WI38 (cell line): ENCODE results near the gene AP3D1.
A peak's percentile ranks its signal among the peaks of the same experiment; 100 is the strongest.

Experiments
- H3K4me3 ChIP-seq: 2 replicates; pipeline ENCODE4 v1.5.1; 2011; ENCODE audit warnings: low read depth, mild to moderate bottlenecking, control low read depth, low read length
- TF ChIP-seq, protein P1 (sequence below): IDR thresholded peaks from 2 replicates; pipeline ENCODE4 v1.5.1; 2012; ENCODE audit warnings: low read depth, mild to moderate bottlenecking, control low read depth, low read length

AP3D1 gene

DNA sequence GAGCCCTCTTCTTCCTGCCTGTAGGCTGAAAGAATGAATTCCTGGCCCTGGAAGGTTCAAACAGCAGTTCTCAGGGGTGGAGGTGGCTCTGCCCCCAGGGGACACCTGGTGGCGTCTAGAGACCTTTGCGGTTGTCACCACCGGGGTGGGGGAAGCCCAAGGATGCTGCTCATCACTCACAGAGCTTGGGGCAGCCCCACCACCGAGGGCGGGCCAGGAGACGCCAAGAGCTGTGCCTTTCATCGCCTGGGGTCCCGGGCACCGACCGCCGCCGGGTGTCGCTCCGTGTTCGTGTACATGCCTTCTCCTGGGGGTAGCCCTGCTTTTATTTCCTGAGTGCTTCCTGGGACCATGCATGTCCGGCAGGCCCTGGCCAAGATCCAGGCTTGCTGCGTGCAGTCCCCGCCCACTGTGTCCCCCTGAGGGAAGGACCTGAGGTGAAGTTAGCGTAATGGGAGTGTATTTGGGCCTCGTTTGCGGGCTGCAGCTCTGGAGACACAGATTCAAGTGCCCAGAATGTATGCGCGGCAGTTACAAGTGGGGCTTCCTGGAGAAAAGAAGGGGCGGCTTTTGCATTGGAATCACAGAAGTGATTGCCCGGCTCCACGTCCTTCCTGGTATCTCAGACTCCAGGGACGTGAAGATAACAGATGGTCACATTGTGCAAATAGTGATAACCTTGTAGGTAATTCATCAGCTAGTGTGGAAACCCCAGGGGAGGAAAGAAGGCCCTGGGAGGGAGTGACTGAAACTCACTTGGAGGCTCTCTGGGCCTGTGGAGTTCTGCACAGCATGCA is 20.2 kb upstream of the AP3D1 start:
- TF ChIP-seq, protein P1, sequence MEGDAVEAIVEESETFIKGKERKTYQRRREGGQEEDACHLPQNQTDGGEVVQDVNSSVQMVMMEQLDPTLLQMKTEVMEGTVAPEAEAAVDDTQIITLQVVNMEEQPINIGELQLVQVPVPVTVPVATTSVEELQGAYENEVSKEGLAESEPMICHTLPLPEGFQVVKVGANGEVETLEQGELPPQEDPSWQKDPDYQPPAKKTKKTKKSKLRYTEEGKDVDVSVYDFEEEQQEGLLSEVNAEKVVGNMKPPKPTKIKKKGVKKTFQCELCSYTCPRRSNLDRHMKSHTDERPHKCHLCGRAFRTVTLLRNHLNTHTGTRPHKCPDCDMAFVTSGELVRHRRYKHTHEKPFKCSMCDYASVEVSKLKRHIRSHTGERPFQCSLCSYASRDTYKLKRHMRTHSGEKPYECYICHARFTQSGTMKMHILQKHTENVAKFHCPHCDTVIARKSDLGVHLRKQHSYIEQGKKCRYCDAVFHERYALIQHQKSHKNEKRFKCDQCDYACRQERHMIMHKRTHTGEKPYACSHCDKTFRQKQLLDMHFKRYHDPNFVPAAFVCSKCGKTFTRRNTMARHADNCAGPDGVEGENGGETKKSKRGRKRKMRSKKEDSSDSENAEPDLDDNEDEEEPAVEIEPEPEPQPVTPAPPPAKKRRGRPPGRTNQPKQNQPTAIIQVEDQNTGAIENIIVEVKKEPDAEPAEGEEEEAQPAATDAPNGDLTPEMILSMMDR = no peak
- H3K4me3 ChIP-seq = no peak overlapping the region

DNA sequence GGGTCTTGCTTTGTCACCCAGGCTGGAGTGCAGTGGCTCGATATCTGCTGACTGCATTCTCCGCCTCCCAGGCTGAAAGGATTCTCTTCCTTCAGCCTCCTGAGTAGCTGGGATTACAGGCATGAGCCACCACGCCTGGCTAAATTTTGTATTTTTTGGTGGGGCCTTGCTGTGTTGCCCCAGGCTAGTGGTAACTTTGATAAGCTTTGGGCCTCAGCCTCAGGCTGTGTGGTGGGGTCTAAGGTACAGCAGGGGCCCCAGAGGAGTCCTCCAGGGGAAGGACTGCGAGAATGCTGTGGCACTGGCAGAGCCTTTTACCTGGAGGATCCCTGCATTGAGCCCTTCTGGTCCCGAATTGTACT is 19.6 kb upstream of the AP3D1 start:
- TF ChIP-seq, protein P1 = no peak
- H3K4me3 ChIP-seq = no peak overlapping the region

DNA sequence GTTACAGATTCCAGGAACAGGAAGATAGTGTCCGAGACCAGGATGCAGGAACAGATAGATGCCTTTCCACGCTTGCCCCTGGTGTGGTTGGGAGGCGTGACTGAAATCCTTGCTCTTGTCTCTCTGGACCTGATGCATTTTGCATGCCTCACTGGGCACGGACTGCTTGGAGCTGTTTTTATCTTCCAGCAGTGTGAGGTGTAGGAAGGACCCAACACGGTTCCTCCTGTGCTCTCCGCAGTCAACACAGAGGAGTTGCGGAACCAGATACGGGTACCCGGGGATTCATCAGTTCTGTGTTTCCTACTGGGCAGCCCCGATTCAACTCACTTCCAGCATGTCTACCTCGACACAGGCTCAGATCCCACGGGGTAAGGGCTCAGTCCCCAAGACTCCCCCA is 18.9 kb upstream of the AP3D1 start:
- H3K4me3 ChIP-seq = no peak overlapping the region
- TF ChIP-seq, protein P1 = no peak

DNA sequence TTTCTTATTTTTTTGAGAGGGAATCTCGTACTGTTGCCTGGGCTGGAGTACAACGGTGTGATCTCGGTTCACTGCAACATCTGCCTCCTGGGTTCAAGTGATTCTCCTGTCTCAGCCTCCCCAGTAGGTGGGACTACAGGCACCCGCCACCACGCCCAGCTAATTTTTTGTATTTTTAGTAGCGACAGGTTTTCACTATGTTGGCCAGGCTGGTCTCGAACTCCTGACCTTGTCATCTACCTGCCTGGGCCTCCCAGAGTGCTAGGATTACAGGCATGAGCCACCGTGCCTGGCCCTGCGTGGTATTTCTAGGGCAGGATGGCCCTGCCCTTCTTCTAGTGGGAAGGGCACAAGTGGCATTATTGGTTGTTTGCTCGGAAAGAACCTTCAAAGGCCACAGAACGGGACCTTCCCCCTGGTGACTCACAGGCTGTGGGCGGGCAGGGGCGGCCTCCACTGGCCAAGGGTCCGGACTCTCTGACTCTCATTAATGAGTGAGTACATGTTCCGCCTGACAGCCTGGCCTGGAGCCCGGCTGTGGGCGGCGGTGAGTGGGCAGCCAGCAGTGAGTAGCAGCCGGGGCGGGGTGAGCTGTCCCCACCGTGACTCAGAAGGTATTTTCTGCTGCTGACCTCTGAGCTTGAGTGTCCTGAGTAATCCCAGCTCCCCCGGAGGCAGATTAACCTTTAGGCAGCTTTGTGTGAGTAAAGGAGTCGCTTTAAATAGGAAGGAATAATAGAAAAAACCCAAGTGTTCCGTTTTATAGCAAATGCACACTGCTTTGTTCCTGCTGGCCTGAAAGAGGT is 17.5 kb upstream of the AP3D1 start:
- peak overlapping the region; percentile 30 for H3K4me3 ChIP-seq
- TF ChIP-seq, protein P1 = no peak

DNA sequence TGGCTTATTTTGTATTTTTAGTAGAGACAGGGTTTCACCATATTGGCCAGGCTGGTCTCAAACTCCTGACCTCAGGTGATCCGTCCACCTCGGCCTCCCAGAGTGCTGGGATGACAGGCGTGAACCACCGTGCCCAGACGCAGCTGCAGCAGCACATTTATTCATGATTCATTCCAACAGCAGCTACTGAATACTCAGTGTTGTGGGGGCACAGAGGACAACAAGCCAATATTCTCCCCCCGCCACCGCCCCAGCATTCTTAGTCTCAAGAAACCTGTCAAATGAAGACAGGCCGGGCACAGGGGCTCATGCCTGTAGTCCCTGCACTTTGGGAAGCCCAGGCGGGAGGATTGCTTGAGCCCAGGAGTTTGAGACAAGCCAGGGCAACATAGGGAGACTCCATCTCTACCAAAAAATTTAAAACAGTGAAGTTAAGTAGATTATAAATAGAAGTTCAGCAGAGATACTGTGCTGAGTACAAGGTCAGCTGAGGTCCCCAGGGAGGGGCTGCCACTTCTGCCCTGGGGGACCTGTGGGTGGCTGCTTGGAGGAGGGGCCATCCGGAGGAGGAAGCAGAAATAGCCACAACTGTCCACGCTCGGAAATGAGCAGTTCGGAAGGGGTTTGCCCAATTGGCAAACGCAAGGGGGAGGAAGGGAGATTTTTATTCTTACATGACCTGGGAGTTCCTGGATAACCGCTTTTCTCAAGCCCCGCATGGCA is 16.7 kb upstream of the AP3D1 start:
- TF ChIP-seq, protein P1 = no peak
- peak overlapping the region; percentile 3; the same call in 1 of the 2 replicates for H3K4me3 ChIP-seq

DNA sequence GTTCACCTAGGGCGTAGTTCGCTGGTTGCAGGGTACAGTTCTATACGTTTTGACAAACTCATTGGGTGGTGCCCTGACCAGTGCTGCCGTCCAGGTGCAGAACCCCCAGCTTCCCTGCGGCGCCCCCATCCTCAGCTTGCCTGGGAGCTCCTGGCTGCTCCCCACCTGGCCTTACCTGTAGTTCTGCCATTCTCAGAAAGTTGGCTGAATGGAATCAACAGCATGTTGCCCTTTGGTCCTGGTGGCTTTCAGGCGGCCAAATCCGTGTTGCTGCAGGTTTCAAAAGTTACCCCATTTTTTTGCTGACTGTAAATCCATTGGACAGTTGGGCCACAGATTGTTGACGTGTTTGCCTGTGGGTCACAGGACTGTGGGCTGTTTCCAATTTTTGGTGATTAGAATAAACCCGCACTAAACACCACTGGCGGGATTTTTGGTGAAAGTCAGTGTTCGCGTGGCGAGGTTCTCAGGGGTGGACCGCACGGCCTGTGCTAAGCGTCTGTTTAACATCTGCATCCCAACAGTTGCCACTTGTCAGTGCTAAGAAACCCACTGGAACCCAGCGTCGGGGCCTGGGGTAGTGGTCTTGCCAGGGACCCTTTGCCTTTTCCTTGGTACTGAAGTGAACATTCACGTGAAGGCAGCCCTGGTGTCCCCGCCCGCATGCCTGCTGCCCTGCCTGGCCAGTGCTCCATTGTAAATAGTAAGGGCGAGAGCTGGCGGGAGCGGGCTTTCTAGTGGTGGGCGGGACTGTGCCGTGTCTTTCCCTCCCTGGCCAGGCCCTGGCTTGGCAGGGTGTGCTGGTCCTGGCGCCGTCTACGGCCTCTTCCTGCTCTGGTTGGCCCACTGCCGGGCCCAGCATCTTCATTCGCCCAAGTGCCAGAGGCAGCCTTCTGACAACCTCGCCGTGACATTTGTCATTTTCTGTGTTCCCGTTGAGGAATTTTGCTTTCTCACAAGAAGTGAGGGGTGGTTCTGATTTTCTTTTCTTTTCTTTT is 15.7 kb upstream of the AP3D1 start:
- H3K4me3 ChIP-seq = no peak overlapping the region
- TF ChIP-seq, protein P1 = no peak
